ENCODE data around the gene RMND1. TPM values are rescaled to one million over a fixed set of nuclear protein-coding genes. Genes with fewer than 3 reads are reported as not detected.

Gene RMND1
- total RNA-seq, 1 experiment from 2014 or later: 23.3 TPM

DNA sequence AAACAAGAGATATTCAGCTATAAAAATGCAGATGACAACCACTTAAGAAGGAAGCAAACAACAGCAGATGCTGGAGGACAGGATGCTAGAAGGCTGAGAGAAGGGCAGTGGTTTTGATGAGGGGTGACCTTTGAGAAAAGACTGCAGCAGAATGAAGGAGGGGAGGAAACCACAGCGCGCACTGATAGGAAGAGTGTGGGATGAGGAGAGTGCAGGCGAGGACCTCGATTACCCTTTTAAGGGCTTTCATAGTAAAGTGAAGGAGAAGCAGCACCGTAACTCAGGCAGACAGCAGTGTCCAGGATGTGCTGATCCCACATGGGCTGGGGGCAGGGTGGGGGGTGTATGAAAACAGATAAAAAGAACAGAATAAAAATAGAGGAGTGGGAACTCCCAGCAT is 79.8 kb downstream of the RMND1 start (continued):
- no peak for TF ChIP-seq CREB1 (CRISPR knock-in tag; IDR thresholded peaks at IDR 0.05)
- no peak for TF ChIP-seq ZNF416 (CRISPR knock-in tag; IDR thresholded peaks at IDR 0.05)

DNA sequence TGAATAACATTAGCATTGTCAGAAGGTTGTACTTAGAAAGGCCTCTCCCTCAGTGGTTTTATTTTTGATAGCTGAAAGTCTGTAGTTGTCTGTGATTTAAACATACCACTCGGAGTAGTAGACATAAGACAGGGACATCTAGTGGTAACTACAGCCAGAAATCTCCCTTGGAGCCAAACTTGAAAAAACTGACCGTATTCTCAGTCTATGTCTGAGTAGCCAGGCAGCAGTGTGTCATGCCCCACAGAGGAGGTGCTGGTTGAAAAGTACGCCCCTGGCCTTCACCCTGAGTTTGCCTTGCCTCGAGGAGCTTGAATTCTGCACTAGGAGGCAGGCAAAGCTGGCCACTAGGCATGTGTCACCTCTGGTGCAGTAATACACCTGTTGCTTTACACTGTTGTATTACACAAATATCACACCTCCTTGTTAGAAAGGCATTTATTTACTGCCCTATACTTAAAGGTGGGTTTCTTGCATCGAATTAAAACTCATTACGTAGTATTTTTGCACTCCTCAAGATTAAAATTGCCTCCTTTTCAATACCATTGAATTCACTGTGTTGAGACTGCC is 81.3 kb downstream of the RMND1 start:
- CTCF ChIA-PET: interaction anchor here (0.8 to 2.0 kb wide), 5 partner anchors 8 to 553 kb away, joined by 3 to 5 read pairs (median 3); no protein-coding TSS in a partner anchor
- TF ChIP-seq ELF4 (CRISPR knock-in tag; IDR thresholded peaks at IDR 0.05; ENCODE audit: low read depth) (no peak), ESRRA (CRISPR knock-in tag; IDR thresholded peaks at IDR 0.05; ENCODE audit: borderline replicate concordance) (no peak), ETV6 (CRISPR knock-in tag; IDR thresholded peaks at IDR 0.05) (no peak), ZNF121 (CRISPR knock-in tag; IDR thresholded peaks at IDR 0.05) (no peak), ZNF423 (CRISPR knock-in tag; IDR thresholded peaks at IDR 0.05) (no peak), ZNF396 (CRISPR knock-in tag; IDR thresholded peaks at IDR 0.05; ENCODE audit: borderline replicate concordance) (no peak), FOXP1 (CRISPR knock-in tag; IDR thresholded peaks at IDR 0.05; ENCODE audit: borderline replicate concordance) (no peak), TCF7 (CRISPR knock-in tag; IDR thresholded peaks at IDR 0.05; ENCODE audit: low read depth) (no peak)
- TF ChIP-seq, protein P1, sequence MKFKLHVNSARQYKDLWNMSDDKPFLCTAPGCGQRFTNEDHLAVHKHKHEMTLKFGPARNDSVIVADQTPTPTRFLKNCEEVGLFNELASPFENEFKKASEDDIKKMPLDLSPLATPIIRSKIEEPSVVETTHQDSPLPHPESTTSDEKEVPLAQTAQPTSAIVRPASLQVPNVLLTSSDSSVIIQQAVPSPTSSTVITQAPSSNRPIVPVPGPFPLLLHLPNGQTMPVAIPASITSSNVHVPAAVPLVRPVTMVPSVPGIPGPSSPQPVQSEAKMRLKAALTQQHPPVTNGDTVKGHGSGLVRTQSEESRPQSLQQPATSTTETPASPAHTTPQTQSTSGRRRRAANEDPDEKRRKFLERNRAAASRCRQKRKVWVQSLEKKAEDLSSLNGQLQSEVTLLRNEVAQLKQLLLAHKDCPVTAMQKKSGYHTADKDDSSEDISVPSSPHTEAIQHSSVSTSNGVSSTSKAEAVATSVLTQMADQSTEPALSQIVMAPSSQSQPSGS (CRISPR knock-in tag; IDR thresholded peaks at IDR 0.05; ENCODE audit: borderline replicate concordance, low read depth): no peak
- TF ChIP-seq, protein P2, sequence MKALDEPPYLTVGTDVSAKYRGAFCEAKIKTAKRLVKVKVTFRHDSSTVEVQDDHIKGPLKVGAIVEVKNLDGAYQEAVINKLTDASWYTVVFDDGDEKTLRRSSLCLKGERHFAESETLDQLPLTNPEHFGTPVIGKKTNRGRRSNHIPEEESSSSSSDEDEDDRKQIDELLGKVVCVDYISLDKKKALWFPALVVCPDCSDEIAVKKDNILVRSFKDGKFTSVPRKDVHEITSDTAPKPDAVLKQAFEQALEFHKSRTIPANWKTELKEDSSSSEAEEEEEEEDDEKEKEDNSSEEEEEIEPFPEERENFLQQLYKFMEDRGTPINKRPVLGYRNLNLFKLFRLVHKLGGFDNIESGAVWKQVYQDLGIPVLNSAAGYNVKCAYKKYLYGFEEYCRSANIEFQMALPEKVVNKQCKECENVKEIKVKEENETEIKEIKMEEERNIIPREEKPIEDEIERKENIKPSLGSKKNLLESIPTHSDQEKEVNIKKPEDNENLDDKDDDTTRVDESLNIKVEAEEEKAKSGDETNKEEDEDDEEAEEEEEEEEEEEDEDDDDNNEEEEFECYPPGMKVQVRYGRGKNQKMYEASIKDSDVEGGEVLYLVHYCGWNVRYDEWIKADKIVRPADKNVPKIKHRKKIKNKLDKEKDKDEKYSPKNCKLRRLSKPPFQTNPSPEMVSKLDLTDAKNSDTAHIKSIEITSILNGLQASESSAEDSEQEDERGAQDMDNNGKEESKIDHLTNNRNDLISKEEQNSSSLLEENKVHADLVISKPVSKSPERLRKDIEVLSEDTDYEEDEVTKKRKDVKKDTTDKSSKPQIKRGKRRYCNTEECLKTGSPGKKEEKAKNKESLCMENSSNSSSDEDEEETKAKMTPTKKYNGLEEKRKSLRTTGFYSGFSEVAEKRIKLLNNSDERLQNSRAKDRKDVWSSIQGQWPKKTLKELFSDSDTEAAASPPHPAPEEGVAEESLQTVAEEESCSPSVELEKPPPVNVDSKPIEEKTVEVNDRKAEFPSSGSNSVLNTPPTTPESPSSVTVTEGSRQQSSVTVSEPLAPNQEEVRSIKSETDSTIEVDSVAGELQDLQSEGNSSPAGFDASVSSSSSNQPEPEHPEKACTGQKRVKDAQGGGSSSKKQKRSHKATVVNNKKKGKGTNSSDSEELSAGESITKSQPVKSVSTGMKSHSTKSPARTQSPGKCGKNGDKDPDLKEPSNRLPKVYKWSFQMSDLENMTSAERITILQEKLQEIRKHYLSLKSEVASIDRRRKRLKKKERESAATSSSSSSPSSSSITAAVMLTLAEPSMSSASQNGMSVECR (CRISPR knock-in tag; IDR thresholded peaks at IDR 0.05; ENCODE audit: borderline replicate concordance): no peak
- TF ChIP-seq, protein P3, sequence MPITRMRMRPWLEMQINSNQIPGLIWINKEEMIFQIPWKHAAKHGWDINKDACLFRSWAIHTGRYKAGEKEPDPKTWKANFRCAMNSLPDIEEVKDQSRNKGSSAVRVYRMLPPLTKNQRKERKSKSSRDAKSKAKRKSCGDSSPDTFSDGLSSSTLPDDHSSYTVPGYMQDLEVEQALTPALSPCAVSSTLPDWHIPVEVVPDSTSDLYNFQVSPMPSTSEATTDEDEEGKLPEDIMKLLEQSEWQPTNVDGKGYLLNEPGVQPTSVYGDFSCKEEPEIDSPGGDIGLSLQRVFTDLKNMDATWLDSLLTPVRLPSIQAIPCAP (CRISPR knock-in tag; IDR thresholded peaks at IDR 0.05): no peak
- TF ChIP-seq, protein P4, sequence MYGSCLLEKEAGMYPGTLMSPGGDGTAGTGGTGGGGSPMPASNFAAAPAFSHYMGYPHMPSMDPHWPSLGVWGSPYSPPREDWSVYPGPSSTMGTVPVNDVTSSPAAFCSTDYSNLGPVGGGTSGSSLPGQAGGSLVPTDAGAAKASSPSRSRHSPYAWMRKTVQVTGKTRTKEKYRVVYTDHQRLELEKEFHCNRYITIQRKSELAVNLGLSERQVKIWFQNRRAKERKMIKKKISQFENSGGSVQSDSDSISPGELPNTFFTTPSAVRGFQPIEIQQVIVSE (CRISPR knock-in tag; IDR thresholded peaks at IDR 0.05; ENCODE audit: borderline replicate concordance): no peak
- POLR2A ChIA-PET: no interaction called here
- Mint-ChIP-seq H3K4me3 (no peak overlapping the region), H3K9me3 (no peaks in the 10 kb centered on the region), H3K27ac (no peak overlapping the region), H3K36me3 (peaks cover 28% of the 10 kb centered on the region), H3K4me1 (peaks cover 41% of the 10 kb centered on the region), H3K27me3 (ENCODE audit: low read depth) (no peaks in the 10 kb centered on the region)
- DNase-seq (ENCODE audit: low spot score): no peak
- no peak; the same call in 1 of the 2 replicates for ATAC-seq

DNA sequence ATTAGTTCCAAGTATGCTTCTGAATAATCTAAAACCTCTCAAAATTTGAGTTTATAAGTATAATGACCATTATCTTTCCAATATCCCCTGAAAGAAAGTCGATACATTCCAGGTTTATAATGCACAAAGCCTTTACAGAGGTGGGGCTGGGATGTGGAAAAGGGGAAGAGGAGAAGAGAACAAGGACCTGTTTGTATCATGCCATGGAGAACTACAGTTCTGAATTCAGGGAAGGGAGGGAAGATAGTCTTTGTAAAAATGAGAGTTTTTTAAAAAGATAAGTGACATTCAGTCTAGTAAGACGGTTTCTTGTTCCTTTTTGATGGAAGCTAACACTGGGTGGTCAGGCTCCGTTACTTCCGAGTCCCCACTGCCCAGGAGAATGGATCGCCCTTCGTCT is 86.7 kb downstream of the RMND1 start:
- CTCF ChIA-PET: no interaction called here
- H3K36me3 Mint-ChIP-seq: peaks cover 38% of the 10 kb centered on the region
- TF ChIP-seq NFE2L1 (CRISPR knock-in tag; IDR thresholded peaks at IDR 0.05): no peak
- TF ChIP-seq ZNF423 (CRISPR knock-in tag; IDR thresholded peaks at IDR 0.05): no peak
- no peak for TF ChIP-seq ZNF121 (CRISPR knock-in tag; IDR thresholded peaks at IDR 0.05)
- TF ChIP-seq, protein P5, sequence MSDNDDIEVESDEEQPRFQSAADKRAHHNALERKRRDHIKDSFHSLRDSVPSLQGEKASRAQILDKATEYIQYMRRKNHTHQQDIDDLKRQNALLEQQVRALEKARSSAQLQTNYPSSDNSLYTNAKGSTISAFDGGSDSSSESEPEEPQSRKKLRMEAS (CRISPR knock-in tag; IDR thresholded peaks at IDR 0.05): no peak
- TF ChIP-seq, protein P6, sequence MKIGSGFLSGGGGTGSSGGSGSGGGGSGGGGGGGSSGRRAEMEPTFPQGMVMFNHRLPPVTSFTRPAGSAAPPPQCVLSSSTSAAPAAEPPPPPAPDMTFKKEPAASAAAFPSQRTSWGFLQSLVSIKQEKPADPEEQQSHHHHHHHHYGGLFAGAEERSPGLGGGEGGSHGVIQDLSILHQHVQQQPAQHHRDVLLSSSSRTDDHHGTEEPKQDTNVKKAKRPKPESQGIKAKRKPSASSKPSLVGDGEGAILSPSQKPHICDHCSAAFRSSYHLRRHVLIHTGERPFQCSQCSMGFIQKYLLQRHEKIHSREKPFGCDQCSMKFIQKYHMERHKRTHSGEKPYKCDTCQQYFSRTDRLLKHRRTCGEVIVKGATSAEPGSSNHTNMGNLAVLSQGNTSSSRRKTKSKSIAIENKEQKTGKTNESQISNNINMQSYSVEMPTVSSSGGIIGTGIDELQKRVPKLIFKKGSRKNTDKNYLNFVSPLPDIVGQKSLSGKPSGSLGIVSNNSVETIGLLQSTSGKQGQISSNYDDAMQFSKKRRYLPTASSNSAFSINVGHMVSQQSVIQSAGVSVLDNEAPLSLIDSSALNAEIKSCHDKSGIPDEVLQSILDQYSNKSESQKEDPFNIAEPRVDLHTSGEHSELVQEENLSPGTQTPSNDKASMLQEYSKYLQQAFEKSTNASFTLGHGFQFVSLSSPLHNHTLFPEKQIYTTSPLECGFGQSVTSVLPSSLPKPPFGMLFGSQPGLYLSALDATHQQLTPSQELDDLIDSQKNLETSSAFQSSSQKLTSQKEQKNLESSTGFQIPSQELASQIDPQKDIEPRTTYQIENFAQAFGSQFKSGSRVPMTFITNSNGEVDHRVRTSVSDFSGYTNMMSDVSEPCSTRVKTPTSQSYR (CRISPR knock-in tag; IDR thresholded peaks at IDR 0.05): no peak
- TF ChIP-seq, protein P7, sequence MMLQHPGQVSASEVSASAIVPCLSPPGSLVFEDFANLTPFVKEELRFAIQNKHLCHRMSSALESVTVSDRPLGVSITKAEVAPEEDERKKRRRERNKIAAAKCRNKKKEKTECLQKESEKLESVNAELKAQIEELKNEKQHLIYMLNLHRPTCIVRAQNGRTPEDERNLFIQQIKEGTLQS (CRISPR knock-in tag; conservative IDR thresholded peaks at IDR 0.05): no peak
- no peak for TF ChIP-seq IRF2 (CRISPR knock-in tag; IDR thresholded peaks at IDR 0.05; ENCODE audit: borderline replicate concordance, low read depth)
- no peak for TF ChIP-seq SOX15 (CRISPR knock-in tag; IDR thresholded peaks at IDR 0.05)
- TF ChIP-seq GRHL2 (CRISPR knock-in tag; IDR thresholded peaks at IDR 0.05; ENCODE audit: insufficient replicate concordance, severe bottlenecking): no peak
- no peak for TF ChIP-seq CREM (CRISPR knock-in tag; IDR thresholded peaks at IDR 0.05)

More for the DNA sequence above, 86.7 kb downstream of the RMND1 start:
- POLR2A ChIA-PET: interaction anchor here (0.6 kb wide), 1 partner anchor 19 kb away, joined by 3 read pairs; no protein-coding TSS in a partner anchor
- H3K27me3 Mint-ChIP-seq (ENCODE audit: low read depth): no peaks in the 10 kb centered on the region
- DNase-seq (ENCODE audit: low spot score) (no peak), ATAC-seq (no peak)
- no peaks in the 10 kb centered on the region for H3K9me3 Mint-ChIP-seq
- H3K4me3 Mint-ChIP-seq: no peak overlapping the region
- H3K27ac Mint-ChIP-seq: no peak overlapping the region
- H3K4me1 Mint-ChIP-seq: peaks cover 5% of the 10 kb centered on the region

All from WTC11 (cell line).